Measurements from ENCODE around the gene TANC1. TPM values are rescaled to one million over a fixed set of nuclear protein-coding genes. Genes with fewer than 3 reads are reported as not detected.
A peak's percentile ranks its signal among the peaks of the same experiment; 100 is the strongest.

TANC1 gene
- total RNA-seq, 1 donor = 74.7 TPM

DNA sequence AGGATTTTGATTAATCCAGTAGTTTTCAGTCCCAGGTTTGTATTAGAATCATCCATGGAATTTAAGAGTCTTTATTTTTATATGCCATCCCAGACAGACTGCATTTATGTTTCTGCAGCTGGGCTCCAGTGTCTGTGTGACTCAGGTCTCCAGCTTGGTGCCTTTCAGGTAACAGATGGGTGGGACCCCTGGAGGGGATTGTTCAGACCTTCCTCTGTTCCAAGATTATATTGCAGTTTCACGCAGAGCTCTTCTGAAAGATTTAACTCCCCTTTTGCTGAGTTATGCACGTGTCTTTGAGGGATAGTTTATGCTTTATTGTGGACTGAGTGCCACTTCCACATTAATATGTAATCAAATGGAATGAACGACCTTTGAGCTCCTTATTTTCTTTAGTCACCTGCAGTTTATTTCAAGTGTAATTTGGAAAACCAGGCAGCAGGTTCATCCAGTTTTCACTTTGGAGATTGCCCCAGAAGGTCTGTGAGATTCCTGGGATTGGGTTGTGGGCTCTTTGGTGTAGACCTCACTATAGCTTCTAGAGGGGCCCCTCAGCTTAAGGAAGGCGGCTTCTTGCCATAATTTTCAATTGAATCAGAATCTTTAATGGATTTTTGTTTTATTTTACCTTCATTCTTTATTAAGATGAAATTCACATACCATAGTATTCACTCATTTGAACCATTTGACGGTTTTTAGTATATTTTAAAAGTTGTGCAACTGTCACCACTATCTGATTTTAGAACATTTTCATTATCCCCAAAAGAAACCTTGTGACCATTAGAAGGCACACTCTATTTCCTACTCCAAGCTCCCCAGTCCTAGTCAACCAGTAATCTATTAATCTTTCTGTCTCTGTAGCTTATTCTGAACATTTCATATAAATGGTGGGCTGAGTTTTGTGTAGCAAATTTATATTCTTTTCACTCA is 183.0 kb downstream of the TANC1 start:
- H3K4me3 ChIP-seq (ENCODE audit: low read depth, low read length) = no peak overlapping the region

DNA sequence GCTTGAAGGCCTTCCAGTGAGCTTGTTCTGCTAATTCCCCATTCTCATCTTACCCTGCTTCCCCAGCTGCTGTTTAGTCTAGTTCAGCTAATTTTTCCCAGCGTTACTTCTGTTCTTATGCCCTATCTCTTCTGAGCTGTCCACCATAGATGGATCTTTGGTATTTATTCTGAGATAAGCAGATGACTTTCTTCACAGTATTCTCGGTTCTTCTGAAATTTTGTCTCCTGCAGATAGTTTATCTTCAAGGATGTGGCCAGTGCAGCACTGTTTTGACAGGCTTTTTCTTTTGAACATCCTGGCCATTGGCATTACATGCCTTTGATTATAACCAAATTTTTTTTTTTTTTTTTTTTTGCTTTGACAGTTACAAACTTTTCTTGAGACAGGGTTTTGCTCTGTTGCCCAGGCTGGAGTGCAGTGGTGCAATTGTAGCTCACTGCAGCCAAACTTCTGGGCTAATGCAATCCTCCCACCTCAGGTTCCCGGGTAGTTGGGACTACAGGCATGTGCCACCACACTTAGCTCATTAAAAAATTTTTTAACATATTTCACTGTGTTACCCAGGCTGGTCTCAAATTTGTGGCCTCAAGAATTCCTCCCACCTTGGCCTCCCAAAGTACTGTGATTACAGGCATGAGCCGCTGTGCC is 183.8 kb downstream of the TANC1 start:
- no peak overlapping the region for H3K4me3 ChIP-seq (ENCODE audit: low read depth, low read length)
- DNase-seq (ENCODE audit: low read depth) = peak; percentile 45
- TF ChIP-seq, protein P1, sequence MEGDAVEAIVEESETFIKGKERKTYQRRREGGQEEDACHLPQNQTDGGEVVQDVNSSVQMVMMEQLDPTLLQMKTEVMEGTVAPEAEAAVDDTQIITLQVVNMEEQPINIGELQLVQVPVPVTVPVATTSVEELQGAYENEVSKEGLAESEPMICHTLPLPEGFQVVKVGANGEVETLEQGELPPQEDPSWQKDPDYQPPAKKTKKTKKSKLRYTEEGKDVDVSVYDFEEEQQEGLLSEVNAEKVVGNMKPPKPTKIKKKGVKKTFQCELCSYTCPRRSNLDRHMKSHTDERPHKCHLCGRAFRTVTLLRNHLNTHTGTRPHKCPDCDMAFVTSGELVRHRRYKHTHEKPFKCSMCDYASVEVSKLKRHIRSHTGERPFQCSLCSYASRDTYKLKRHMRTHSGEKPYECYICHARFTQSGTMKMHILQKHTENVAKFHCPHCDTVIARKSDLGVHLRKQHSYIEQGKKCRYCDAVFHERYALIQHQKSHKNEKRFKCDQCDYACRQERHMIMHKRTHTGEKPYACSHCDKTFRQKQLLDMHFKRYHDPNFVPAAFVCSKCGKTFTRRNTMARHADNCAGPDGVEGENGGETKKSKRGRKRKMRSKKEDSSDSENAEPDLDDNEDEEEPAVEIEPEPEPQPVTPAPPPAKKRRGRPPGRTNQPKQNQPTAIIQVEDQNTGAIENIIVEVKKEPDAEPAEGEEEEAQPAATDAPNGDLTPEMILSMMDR (IDR thresholded peaks at IDR 0.05; ENCODE audit: insufficient read depth, low read depth, low read length) = no peak

More for the DNA sequence above, 183.0 kb downstream of the TANC1 start:
- DNase-seq (ENCODE audit: low read depth) = no peak
- TF ChIP-seq, protein P1 (IDR thresholded peaks at IDR 0.05; ENCODE audit: insufficient read depth, low read depth, low read length) = no peak

DNA sequence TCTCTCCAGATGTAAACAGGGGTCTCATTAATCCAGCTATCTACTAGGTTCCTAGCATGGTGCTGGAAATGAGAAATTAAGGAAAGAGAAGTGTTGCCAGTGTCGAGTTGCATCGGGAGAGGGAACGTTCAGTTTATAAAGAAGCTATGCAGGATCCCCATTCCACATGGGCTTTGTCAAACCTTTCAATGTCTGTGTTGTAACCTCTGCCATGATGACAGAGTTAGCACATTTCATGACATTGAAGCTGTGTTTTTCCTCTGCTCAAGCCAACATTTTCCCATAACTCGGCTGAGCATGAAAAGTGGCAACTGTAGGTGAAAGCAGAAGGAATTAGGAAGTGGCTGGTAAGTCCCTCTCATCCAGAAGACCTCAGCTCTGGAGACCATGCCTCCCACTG is 184.6 kb downstream of the TANC1 start:
- H3K4me3 ChIP-seq (ENCODE audit: low read depth, low read length) = no peak overlapping the region
- TF ChIP-seq, protein P1 (IDR thresholded peaks at IDR 0.05; ENCODE audit: insufficient read depth, low read depth, low read length) = no peak
- peak; percentile 51 for DNase-seq (ENCODE audit: low read depth)

DNA sequence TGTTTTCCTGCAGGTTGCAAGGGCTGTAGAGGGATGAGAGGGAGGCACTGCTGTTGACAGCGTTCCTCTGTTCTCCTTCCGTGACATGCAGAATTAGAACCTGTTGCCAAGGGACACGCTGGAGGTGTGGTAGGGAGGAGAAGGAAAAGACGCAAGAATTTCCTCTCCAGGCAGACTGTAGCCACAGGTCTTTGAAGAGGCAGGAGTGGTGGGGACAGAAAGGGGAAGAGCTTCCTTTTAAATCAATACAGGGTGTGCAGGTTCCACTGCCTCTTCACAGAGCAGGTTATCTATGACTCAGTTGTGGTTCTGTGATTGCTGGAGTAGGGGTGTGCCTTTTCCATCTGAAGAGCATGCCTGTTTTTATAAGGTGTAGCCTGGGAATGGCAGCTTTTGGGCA is 185.0 kb downstream of the TANC1 start:
- no peak for DNase-seq (ENCODE audit: low read depth)
- no peak overlapping the region for H3K4me3 ChIP-seq (ENCODE audit: low read depth, low read length)
- TF ChIP-seq, protein P1 (IDR thresholded peaks at IDR 0.05; ENCODE audit: insufficient read depth, low read depth, low read length) = no peak

DNA sequence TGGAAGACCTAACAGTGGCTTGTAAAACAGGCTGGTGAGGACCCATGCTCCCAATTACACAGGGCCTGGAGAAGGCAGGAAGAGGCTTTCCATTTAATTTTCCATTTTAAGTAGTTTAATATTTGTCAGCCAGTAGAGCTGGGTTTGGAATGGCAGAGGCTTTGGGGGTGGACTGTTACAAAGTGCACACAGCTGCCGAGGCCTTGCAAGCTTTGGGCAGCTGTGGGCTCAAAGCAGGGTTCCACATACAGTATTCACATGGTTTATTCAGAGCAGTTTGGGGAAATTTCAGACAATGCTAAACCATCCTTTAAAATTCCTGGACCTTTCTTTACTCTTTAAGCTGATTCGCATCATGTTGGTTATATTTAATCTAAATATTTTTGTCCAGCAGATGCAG is 185.5 kb downstream of the TANC1 start:
- TF ChIP-seq, protein P1 (IDR thresholded peaks at IDR 0.05; ENCODE audit: insufficient read depth, low read depth, low read length) = no peak
- no peak for DNase-seq (ENCODE audit: low read depth)
- H3K4me3 ChIP-seq (ENCODE audit: low read depth, low read length) = no peak overlapping the region

DNA sequence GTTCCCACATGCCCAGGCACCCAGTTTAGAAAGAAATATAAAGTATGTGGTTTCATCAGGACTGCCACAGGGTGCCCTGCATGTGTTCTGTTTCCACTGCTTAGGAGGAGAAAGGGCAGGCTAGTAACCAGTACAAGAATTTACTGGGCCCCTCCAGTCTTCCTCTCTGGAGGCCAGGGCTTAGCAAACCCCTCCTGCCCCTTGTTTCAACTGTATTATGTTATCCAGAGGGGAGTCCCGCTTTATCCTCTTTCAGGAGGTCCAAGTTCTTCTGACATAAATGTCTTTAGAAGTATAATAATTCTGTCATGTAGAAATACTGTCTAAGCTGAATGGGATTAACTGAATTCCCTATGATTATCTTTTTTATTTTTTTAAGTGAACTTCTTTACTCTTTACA is 185.9 kb downstream of the TANC1 start:
- TF ChIP-seq, protein P1 (IDR thresholded peaks at IDR 0.05; ENCODE audit: insufficient read depth, low read depth, low read length) = no peak
- H3K4me3 ChIP-seq (ENCODE audit: low read depth, low read length) = no peak overlapping the region
- no peak for DNase-seq (ENCODE audit: low read depth)
